ENCODE measurements around the gene TMF1. TPM values are rescaled to one million over a fixed set of nuclear protein-coding genes. Genes with fewer than 3 reads are reported as not detected.

Gene TMF1, protein sequence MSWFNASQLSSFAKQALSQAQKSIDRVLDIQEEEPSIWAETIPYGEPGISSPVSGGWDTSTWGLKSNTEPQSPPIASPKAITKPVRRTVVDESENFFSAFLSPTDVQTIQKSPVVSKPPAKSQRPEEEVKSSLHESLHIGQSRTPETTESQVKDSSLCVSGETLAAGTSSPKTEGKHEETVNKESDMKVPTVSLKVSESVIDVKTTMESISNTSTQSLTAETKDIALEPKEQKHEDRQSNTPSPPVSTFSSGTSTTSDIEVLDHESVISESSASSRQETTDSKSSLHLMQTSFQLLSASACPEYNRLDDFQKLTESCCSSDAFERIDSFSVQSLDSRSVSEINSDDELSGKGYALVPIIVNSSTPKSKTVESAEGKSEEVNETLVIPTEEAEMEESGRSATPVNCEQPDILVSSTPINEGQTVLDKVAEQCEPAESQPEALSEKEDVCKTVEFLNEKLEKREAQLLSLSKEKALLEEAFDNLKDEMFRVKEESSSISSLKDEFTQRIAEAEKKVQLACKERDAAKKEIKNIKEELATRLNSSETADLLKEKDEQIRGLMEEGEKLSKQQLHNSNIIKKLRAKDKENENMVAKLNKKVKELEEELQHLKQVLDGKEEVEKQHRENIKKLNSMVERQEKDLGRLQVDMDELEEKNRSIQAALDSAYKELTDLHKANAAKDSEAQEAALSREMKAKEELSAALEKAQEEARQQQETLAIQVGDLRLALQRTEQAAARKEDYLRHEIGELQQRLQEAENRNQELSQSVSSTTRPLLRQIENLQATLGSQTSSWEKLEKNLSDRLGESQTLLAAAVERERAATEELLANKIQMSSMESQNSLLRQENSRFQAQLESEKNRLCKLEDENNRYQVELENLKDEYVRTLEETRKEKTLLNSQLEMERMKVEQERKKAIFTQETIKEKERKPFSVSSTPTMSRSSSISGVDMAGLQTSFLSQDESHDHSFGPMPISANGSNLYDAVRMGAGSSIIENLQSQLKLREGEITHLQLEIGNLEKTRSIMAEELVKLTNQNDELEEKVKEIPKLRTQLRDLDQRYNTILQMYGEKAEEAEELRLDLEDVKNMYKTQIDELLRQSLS
- total RNA-seq = 47.8 and 64.3 TPM in 2 replicates

DNA sequence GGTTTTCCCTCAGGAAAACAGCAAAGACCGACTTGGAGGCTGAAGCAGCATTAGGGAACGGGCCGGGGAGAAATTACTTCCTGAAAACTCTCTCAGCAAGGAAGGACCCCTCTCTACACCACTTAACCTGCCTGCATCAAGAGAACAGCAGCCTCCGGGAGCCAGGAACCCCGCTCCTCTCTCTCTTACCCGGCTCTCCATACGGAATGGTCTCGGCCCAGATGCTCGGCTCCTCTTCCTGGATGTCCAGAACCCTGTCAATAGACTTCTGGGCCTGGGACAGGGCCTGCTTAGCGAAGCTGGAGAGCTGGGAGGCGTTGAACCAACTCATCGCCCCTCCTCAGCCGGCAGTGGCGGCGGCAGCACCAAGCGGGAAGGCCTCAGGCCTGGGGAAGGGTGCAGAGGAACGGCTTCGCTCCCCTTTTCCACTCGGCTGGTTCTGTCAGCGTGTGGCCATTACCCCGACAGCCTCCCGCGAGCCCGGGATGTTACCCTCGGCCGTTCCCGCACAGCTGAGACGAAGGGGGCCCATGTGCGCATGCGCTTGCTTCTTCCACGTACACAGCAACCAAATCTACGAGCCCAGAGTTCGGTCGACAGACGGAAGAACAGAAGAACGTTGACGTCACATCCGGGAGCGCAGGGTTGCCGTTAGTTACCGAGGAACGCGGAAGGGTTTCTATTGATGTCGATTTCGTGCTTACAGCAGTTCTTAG, at the start of gene TMF1:
TMF1 (minus strand) TSS at position 578 of the 716 bp plus-strand sequence; CDS start at position 331, 247 bp downstream.

GRCh38 chr3:69084326-69085167, 32.4 kb upstream of the TMF1 start, which contains the start of gene ARL6IP5:
Gene ARL6IP5 (plus strand): TSS chr3:69084937. CDS start chr3:69085048, 111 bp downstream.

DNA sequence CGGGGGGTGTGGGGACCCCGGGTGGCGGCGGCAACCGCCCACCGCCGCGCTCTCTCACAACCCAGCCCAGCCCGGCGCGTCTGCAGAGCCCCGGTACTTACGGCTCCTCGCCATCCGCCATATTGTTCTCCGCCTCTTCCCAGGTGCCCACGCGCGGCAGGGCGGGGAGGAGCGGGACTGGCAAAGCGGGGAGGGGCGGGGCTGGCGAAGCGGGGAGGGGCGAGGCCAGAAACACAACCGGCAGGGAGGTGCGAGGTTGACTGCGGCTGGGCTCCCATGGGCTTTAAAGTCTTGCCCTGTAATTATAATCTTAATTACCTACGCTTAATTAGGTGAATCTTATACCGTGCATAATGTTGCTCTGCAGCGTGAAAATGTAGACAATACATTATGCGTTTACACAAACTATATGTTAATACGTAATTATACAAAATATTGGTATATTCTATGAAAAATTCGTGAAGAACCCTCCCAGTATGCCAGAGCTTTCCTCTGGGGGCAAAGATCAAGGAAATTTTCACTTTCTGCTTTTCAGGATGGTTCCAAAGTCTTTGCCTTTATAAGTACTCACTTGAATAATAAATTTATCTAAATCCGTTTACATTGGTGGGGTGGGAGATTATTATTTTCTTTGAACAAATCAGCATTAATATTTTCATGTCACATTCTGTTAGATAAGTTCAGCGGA, 28.2 kb upstream of the TMF1 start, which contains the start of gene UBA3:
UBA3 (minus strand) TSS at position 133 of the 688 bp plus-strand sequence; CDS start at position 121, 12 bp downstream.

DNA sequence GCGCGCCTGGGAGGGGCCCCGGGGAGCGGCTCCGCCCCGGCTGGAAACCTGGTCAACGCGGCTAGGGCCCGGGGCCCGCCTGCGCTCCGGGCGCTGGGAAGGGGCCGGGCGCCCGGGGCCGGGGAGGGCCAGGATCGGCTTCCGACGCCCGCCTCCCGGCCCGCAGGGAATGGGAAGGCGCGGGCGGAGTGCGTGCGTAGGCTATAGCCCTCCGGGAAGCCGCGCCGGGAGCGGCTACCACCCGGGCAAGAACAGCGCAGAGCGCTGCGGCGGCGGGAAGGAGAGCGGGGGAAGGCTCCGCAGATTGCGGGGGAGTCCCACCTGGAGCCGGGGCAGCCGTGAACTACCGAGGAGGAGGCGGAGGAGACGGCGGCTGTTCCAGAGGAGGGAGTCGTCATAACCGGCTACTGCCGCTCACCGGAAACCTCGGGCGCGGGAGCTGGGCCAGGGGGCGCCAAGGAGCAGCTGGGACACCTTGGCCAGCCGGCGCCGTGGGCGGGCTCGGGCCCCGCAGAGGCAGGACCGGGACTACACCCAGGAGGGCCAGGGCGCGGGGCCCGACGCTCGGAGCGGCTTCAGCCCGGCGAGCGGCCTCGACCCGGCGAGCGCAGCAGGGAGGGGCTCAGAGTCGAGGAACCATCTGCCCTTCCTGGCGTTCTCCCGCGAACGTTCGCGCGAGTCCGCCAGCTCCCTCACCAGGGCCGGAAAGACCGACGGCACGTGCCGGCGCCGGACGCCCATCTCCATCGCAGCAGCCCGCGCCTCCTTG, 38.7 kb downstream of the TMF1 start, which contains the start of gene EOGT:
EOGT (minus strand) TSS at position 432 of the 769 bp plus-strand sequence. CDS start 3,838 bp downstream, outside the sequence.

Other genes starting within 250 kb of the TMF1 start
- not detected in 2 replicates for gene TAFA4, start 119.8 kb downstream of the TMF1 start, total RNA-seq
- gene EOGT, start 38.6 kb downstream of the TMF1 start, total RNA-seq = 45.4 and 66.4 TPM in 2 replicates
- gene UBA3, start 28.0 kb upstream of the TMF1 start, total RNA-seq = 64.1 and 70.4 TPM in 2 replicates
- gene ARL6IP5, start 32.6 kb upstream of the TMF1 start, total RNA-seq = 72.5 and 109 TPM in 2 replicates
- not detected in 2 replicates for gene LMOD3, start 70.3 kb upstream of the TMF1 start, total RNA-seq

All from smooth muscle cell of the umbilical artery (primary cell).